ENCODE data around the gene DLGAP3. TPM values are rescaled to one million over a fixed set of nuclear protein-coding genes. Genes with fewer than 3 reads are reported as not detected.

Gene DLGAP3
- total RNA-seq, 1 experiment from 2014 or later: 7.3 TPM

DNA sequence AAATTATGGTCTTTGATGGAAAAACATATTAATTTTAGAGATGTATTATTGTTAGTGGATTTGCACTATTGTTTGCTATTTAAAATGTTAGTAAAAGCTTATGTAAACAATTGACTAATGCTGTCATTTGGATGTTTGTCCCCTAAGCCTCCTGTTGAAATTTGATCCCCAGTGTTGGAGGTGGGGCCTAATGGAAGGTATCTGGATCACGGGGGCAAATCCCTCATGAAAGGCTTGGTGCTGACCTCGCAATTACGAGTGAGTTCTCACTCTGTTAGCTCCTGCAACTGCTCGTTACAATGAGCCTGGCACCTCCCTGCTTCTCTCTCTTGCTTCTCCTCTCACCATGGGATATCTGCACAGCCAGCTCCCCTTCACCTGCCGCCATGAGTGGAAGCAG is 41.4 kb upstream of the DLGAP3 start:
- no peak overlapping the region for H2AK5ac ChIP-seq (ENCODE audit: insufficient read length, low read length)
- no peak overlapping the region for H4K5ac ChIP-seq (ENCODE audit: insufficient read length, low read depth, low read length)
- H4K20me1 ChIP-seq (ENCODE audit: control insufficient read depth, insufficient read depth, insufficient read length): no peaks in the 10 kb centered on the region
- H3K4me1 ChIP-seq (ENCODE audit: insufficient read depth, low read length): peaks cover 4% of the 10 kb centered on the region; the same call in 1 of the 2 replicates
- H2BK5ac ChIP-seq (ENCODE audit: insufficient read length, low read length): no peak overlapping the region
- peak overlapping the region in 2 of 3 experiments; percentile 27 to 87; a peak in 4 of 7 replicates for H3K27ac Mint-ChIP-seq
- H3K4me3 Mint-ChIP-seq: peak overlapping the region in 1 of 2 experiments; percentile 62; a peak in 1 of 5 replicates
- no peak overlapping the region for H4K8ac ChIP-seq (replicated peaks; ENCODE audit: insufficient read length, low read depth, low read length)
- no peaks in the 10 kb centered on the region for H3K9me3 ChIP-seq (ENCODE audit: control insufficient read depth, low read depth, low read length)
- TF ChIP-seq, protein P1, sequence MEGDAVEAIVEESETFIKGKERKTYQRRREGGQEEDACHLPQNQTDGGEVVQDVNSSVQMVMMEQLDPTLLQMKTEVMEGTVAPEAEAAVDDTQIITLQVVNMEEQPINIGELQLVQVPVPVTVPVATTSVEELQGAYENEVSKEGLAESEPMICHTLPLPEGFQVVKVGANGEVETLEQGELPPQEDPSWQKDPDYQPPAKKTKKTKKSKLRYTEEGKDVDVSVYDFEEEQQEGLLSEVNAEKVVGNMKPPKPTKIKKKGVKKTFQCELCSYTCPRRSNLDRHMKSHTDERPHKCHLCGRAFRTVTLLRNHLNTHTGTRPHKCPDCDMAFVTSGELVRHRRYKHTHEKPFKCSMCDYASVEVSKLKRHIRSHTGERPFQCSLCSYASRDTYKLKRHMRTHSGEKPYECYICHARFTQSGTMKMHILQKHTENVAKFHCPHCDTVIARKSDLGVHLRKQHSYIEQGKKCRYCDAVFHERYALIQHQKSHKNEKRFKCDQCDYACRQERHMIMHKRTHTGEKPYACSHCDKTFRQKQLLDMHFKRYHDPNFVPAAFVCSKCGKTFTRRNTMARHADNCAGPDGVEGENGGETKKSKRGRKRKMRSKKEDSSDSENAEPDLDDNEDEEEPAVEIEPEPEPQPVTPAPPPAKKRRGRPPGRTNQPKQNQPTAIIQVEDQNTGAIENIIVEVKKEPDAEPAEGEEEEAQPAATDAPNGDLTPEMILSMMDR (conservative IDR thresholded peaks at IDR 0.05): no peak
- no peak overlapping the region for H2BK20ac ChIP-seq (ENCODE audit: low read depth, low read length, poor library complexity, severe bottlenecking)
- peak; percentile 67 for DNase-seq
- no peak overlapping the region for H2BK12ac ChIP-seq (ENCODE audit: insufficient read length, low read depth, low read length)
- peaks cover 20 to 28% of the 10 kb centered on the region in 2 experiments for H3K4me1 Mint-ChIP-seq
- H3K23ac ChIP-seq (ENCODE audit: insufficient read length, low read depth, low read length): no peak overlapping the region
- H3K36me3 Mint-ChIP-seq (ENCODE audit: insufficient read depth in 1 of 3, low read depth in 3 of 3): peaks cover 0 to 2% (median 0%) of the 10 kb centered on the region in 3 experiments; a peak in 1 of 7 replicates
- no peak overlapping the region for H4K91ac ChIP-seq (ENCODE audit: insufficient read length, low read depth, low read length)
- no peak overlapping the region for H3K4ac ChIP-seq (ENCODE audit: low read depth, low read length)
- WGBS (ENCODE audit: extremely low coverage, insufficient read length, low lambda C conversion rate): no CpG with 5 or more reads among the region's 5 CpGs
- no peaks in the 10 kb centered on the region for H3K27me3 ChIP-seq (ENCODE audit: insufficient read depth, low read length)
- H2BK15ac ChIP-seq (ENCODE audit: low read depth, low read length): no peak overlapping the region
- peak overlapping the region; percentile 80 for H2AFZ ChIP-seq (ENCODE audit: low read length)
- no peaks in the 10 kb centered on the region for H3K23me2 ChIP-seq (ENCODE audit: insufficient read length, low read depth, low read length, poor library complexity, severe bottlenecking)
- peaks cover 13 to 17% of the 10 kb centered on the region in 2 experiments for H3K9me3 Mint-ChIP-seq
- no peak overlapping the region for H2BK120ac ChIP-seq (ENCODE audit: low read depth, low read length, poor library complexity, severe bottlenecking)
- H3K27me3 Mint-ChIP-seq (ENCODE audit: low read depth): no peaks in the 10 kb centered on the region; the same call in 1 of the 2 replicates
- H3K56ac ChIP-seq (ENCODE audit: insufficient read length, low read depth, low read length): no peak overlapping the region
- no peak overlapping the region for H3K27ac ChIP-seq (ENCODE audit: insufficient read length, low read depth, low read length)
- H3K79me1 ChIP-seq (ENCODE audit: insufficient read depth, low read depth, low read length, poor library complexity, severe bottlenecking): no peaks in the 10 kb centered on the region
- no peak overlapping the region for H3K9ac ChIP-seq (ENCODE audit: extremely low read depth, insufficient read length, low read length)
- peak overlapping the region; percentile 75 for H3K18ac ChIP-seq (ENCODE audit: insufficient read length, low read depth, low read length)
- H3K14ac ChIP-seq (ENCODE audit: insufficient read depth, low read length): no peak overlapping the region; the same call in 1 of the 2 replicates
- no peak overlapping the region for H3T11ph ChIP-seq (ENCODE audit: low read length)
- H3K4me2 ChIP-seq (ENCODE audit: insufficient read depth, insufficient read length, low read length): no peak overlapping the region
- no peaks in the 10 kb centered on the region for H3K79me2 ChIP-seq (ENCODE audit: insufficient read depth, low read length)
